Measurements from ENCODE around the gene EVI2B. TPM values are rescaled to one million over a fixed set of nuclear protein-coding genes. Genes with fewer than 3 reads are reported as not detected.
"Not testable (repeated sequence)": the region's sequence is repeated elsewhere in the genome, so short reads cannot be mapped to it uniquely, and the experiment has no call there.

EVI2B gene
- 13.0 TPM for total RNA-seq

- no peak for DNase-seq (ENCODE audit: low spot score)
Measured at GRCh38 chr17:31313982-31314781, at the start of gene EVI2B. EVI2B (minus strand) TSS chr17:31314054; CDS start chr17:31305609, 8,445 bp downstream.

- no peak for DNase-seq (ENCODE audit: low spot score)
Measured at GRCh38 chr17:31357839-31358394, 44.1 kb upstream of the EVI2B start.

- no peak for DNase-seq (ENCODE audit: low spot score)
Measured at GRCh38 chr17:31357091-31357490, 43.2 kb upstream of the EVI2B start.

- no peak for DNase-seq (ENCODE audit: low spot score)
Measured at GRCh38 chr17:31355935-31356334, 42.1 kb upstream of the EVI2B start.

GRCh38 chr17:31349454-31349853 lies 35.6 kb upstream of the EVI2B start:
- DNase-seq (ENCODE audit: low spot score) = no peak

GRCh38 chr17:31345191-31345747 lies 31.4 kb upstream of the EVI2B start:
- DNase-seq (ENCODE audit: low spot score) = not testable (repeated sequence)

- no peak for DNase-seq (ENCODE audit: low spot score)
Measured at GRCh38 chr17:31339906-31340661, 26.2 kb upstream of the EVI2B start.

GRCh38 chr17:31329221-31329620 lies 15.4 kb upstream of the EVI2B start:
- DNase-seq (ENCODE audit: low spot score) = no peak

- DNase-seq (ENCODE audit: low spot score) = no peak
Measured at GRCh38 chr17:31328160-31328535, 14.3 kb upstream of the EVI2B start.

- DNase-seq (ENCODE audit: low spot score) = no peak
Measured at GRCh38 chr17:31327534-31328159, 13.8 kb upstream of the EVI2B start.

GRCh38 chr17:31323551-31323950 lies 9.7 kb upstream of the EVI2B start:
- no peak for DNase-seq (ENCODE audit: low spot score)

- DNase-seq (ENCODE audit: low spot score) = no peak
Measured at GRCh38 chr17:31321966-31322365, 8.1 kb upstream of the EVI2B start.

- peak; percentile 26 for DNase-seq (ENCODE audit: low spot score)
Measured at GRCh38 chr17:31321481-31321880, 7.6 kb upstream of the EVI2B start, which contains the start of gene EVI2A. EVI2A (minus strand) TSS chr17:31321622; CDS start chr17:31319013, 2,609 bp downstream.

GRCh38 chr17:31320791-31321190 lies 6.9 kb upstream of the EVI2B start:
- DNase-seq (ENCODE audit: low spot score) = no peak

- no peak for DNase-seq (ENCODE audit: low spot score)
Measured at GRCh38 chr17:31320241-31320640, 6.4 kb upstream of the EVI2B start.

GRCh38 chr17:31318851-31319661 lies 5.2 kb upstream of the EVI2B start:
- DNase-seq (ENCODE audit: low spot score) = no peak

- peak; percentile 53 for DNase-seq (ENCODE audit: low spot score)
Measured at GRCh38 chr17:31318298-31318801, 4.5 kb upstream of the EVI2B start.

- no peak for DNase-seq (ENCODE audit: low spot score)
Measured at GRCh38 chr17:31314782-31315100, 887 bp upstream of the EVI2B start.

- DNase-seq (ENCODE audit: low spot score) = not testable (repeated sequence)
Measured at GRCh38 chr17:31312223-31312622, 1.6 kb downstream of the EVI2B start.

- DNase-seq (ENCODE audit: low spot score) = no peak
Measured at GRCh38 chr17:31311526-31311925, 2.3 kb downstream of the EVI2B start.

- no peak for DNase-seq (ENCODE audit: low spot score)
Measured at GRCh38 chr17:31310886-31311285, 3.0 kb downstream of the EVI2B start.

Measured in mucosa of gallbladder (tissue), 1 donor.